Mammary epithelial cell (primary cell): ENCODE data around the gene PPM1G.

ENCODE experiments used
- EZH2 ChIP-seq: IDR thresholded peaks from 2 replicates; pipeline ENCODE4 v1.6.1; 2012; ENCODE audit warnings: low read length, inconsistent platforms, borderline replicate concordance
- TF ChIP-seq, protein P1 (sequence below), 2 donors: IDR thresholded peaks in 1 of 2; conservative IDR thresholded peaks in 1 of 2; 2 replicates each; pipeline ENCODE4 v1.5.1; 2011 to 2012; ENCODE audit warnings: inconsistent platforms in 2 of 2, low read length in 2 of 2, mild to moderate bottlenecking in 2 of 2, control low read depth in 1 of 2, low read depth in 1 of 2; ENCODE audit not compliant: insufficient read depth in 1 of 2; ENCODE audit errors: extremely low read depth in 1 of 2

DNA sequence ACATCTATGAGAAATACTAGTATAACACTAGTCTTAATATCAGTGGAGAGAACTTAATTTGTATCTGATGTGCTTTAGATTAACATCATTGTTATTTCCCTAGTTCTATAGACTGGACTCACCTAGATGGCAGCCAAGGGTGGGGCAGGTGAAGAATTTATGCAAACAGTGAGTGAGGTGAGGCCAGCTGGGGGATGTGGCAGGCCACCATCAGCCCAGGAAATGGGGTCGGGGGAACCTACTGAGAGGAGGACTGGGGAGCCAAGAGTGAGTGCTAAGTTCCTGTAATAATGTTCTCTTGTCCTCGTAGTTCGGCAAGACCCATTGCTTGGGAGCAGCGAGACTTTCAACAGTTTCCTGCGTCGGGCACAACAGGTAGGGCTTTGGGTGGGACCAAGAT lies 36.5 kb downstream of the PPM1G start:
- no peak for TF ChIP-seq EZH2
- TF ChIP-seq, protein P1, sequence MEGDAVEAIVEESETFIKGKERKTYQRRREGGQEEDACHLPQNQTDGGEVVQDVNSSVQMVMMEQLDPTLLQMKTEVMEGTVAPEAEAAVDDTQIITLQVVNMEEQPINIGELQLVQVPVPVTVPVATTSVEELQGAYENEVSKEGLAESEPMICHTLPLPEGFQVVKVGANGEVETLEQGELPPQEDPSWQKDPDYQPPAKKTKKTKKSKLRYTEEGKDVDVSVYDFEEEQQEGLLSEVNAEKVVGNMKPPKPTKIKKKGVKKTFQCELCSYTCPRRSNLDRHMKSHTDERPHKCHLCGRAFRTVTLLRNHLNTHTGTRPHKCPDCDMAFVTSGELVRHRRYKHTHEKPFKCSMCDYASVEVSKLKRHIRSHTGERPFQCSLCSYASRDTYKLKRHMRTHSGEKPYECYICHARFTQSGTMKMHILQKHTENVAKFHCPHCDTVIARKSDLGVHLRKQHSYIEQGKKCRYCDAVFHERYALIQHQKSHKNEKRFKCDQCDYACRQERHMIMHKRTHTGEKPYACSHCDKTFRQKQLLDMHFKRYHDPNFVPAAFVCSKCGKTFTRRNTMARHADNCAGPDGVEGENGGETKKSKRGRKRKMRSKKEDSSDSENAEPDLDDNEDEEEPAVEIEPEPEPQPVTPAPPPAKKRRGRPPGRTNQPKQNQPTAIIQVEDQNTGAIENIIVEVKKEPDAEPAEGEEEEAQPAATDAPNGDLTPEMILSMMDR (conservative IDR thresholded peaks at IDR 0.05 in 1 of 2, IDR thresholded peaks at IDR 0.05 in 1 of 2; ENCODE audit: extremely low read depth in 1 of 2, insufficient read depth in 1 of 2, low read depth in 1 of 2, low read length in 2 of 2) = no peak
